ENCODE results near the gene IFITM1.

GRCh38 chr11:325796-326591 lies 12.2 kb downstream of the IFITM1 start:
- TF ChIP-seq POLR2A (IDR thresholded peaks at IDR 0.05; ENCODE audit: low read depth, low read length) (no peak), TAF1 (IDR thresholded peaks at IDR 0.05; ENCODE audit: low read depth, low read length) (no peak), POLR2AphosphoS5 (IDR thresholded peaks at IDR 0.05; ENCODE audit: low read depth, low read length) (no peak)

Data from GM12891 (cell line).